WTC11 (cell line): ENCODE measurements around the gene CCDC57. TPM values are rescaled to one million over a fixed set of nuclear protein-coding genes. Genes with fewer than 3 reads are reported as not detected.

Experiments used
- ATAC-seq: fragments of 200-7000 bp; cut with Tn5 transposase; 2 replicates; pipeline ENCODE4 v1.10.0; 2021; ENCODE audit warnings: mild to moderate bottlenecking, moderate library complexity
- CTCF ChIA-PET: fragments of 300-600 bp; sonication (Branson Sonifier 250); formaldehyde crosslinking; loops from one replicate; lab custom pipeline; 2021; ENCODE audit warnings: antibody characterized with exemption; lab: Charles Lee
- POLR2A ChIA-PET: fragments of 350-600 bp; sonication (Branson Sonifier 250); formaldehyde crosslinking; loops from one replicate; lab custom pipeline; 2021; ENCODE audit warnings: antibody characterized with exemption; lab: Charles Lee
- DNase-seq: peaks from one replicate; pipeline ENCODE4 v3.0.0; 2021; ENCODE audit warnings: low spot score
- H3K27ac Mint-ChIP-seq: 2 replicates; pipeline ENCODE4 v1.8.0; 2021; ENCODE audit warnings: mixed read lengths
- H3K27me3 Mint-ChIP-seq: 2 replicates; pipeline ENCODE4 v1.8.0; 2021; ENCODE audit warnings: low read depth, mild to moderate bottlenecking, moderate library complexity, mixed read lengths
- H3K36me3 Mint-ChIP-seq: 2 replicates; pipeline ENCODE4 v1.8.0; 2021; ENCODE audit warnings: mixed read lengths
- H3K4me1 Mint-ChIP-seq: 2 replicates; pipeline ENCODE4 v1.8.0; 2022; ENCODE audit warnings: mixed read lengths
- H3K4me3 Mint-ChIP-seq: 2 replicates; pipeline ENCODE4 v1.8.0; 2021; ENCODE audit warnings: mild to moderate bottlenecking, moderate library complexity, mixed read lengths
- H3K9me3 Mint-ChIP-seq: 2 replicates; pipeline ENCODE4 v1.8.0; 2021; ENCODE audit warnings: mixed read lengths
- ATF1 ChIP-seq: sonication (generic); formaldehyde crosslinking; IDR thresholded peaks from 2 replicates; pipeline ENCODE4 v1.8.1; 2023; ENCODE audit warnings: mild to moderate bottlenecking, moderate library complexity, missing genetic modification reagents
- FOXK1 ChIP-seq: sonication (generic); formaldehyde crosslinking; IDR thresholded peaks from 2 replicates; pipeline ENCODE4 v1.8.0; 2022; ENCODE audit warnings: mild to moderate bottlenecking, moderate library complexity, missing genetic modification reagents
- JUN ChIP-seq: sonication (generic); formaldehyde crosslinking; IDR thresholded peaks from 2 replicates; pipeline ENCODE4 v1.8.0; 2023; ENCODE audit warnings: mild to moderate bottlenecking, missing genetic modification reagents
- NFYB ChIP-seq: sonication (generic); formaldehyde crosslinking; conservative IDR thresholded peaks from 2 replicates; pipeline ENCODE4 v1.8.0; 2022; ENCODE audit warnings: low read depth, missing genetic modification reagents
- PRRX2 ChIP-seq: fragments of 250-450 bp; sonication (Bioruptor Pico); IDR thresholded peaks from 2 replicates; pipeline ENCODE4 v1.8.0; 2021; ENCODE audit warnings: mild to moderate bottlenecking
- RORB ChIP-seq: fragments of 250-450 bp; sonication (Bioruptor Pico); IDR thresholded peaks from 2 replicates; pipeline ENCODE4 v1.9.0; 2021; ENCODE audit warnings: mild to moderate bottlenecking
- SMAD4 ChIP-seq: sonication (generic); formaldehyde crosslinking; IDR thresholded peaks from 2 replicates; pipeline ENCODE4 v1.8.0; 2022; ENCODE audit warnings: mild to moderate bottlenecking, missing genetic modification reagents
- SOX15 ChIP-seq: fragments of 250-450 bp; sonication (Bioruptor Pico); IDR thresholded peaks from 2 replicates; pipeline ENCODE4 v1.9.0; 2021; ENCODE audit warnings: mild to moderate bottlenecking
- TEAD4 ChIP-seq: sonication (generic); formaldehyde crosslinking; IDR thresholded peaks from 2 replicates; pipeline ENCODE4 v1.8.0; 2022; ENCODE audit warnings: mild to moderate bottlenecking, missing genetic modification reagents
- TP53 ChIP-seq: sonication (generic); formaldehyde crosslinking; IDR thresholded peaks from 2 replicates; pipeline ENCODE4 v1.8.1; 2023; ENCODE audit warnings: mild to moderate bottlenecking, missing genetic modification reagents
- ZNF416 ChIP-seq: fragments of 250-450 bp; sonication (Bioruptor Pico); IDR thresholded peaks from 2 replicates; pipeline ENCODE4 v1.9.0; 2021; ENCODE audit warnings: mild to moderate bottlenecking, inconsistent platforms
- total RNA-seq: library from RNA; stranded (reverse); gene quantifications from 3 replicates; pipeline ENCODE4 v1.2.3, GENCODE V29; 2021
- TF ChIP-seq, protein P1 (sequence below): sonication (generic); formaldehyde crosslinking; IDR thresholded peaks from 2 replicates; pipeline ENCODE4 v1.8.0; 2022; ENCODE audit warnings: mild to moderate bottlenecking, missing genetic modification reagents
- TF ChIP-seq, protein P2 (sequence below): sonication (generic); formaldehyde crosslinking; IDR thresholded peaks from 2 replicates; pipeline ENCODE4 v1.8.1; 2022; ENCODE audit warnings: mild to moderate bottlenecking, missing genetic modification reagents, moderate library complexity, borderline replicate concordance
- TF ChIP-seq, protein P3 (sequence below): sonication (generic); formaldehyde crosslinking; IDR thresholded peaks from 2 replicates; pipeline ENCODE4 v1.8.1; 2023; ENCODE audit warnings: mild to moderate bottlenecking, missing genetic modification reagents, moderate library complexity
- TF ChIP-seq, protein P4 (sequence below): sonication (generic); formaldehyde crosslinking; IDR thresholded peaks from 2 replicates; pipeline ENCODE4 v1.8.1; 2023; ENCODE audit warnings: mild to moderate bottlenecking, missing genetic modification reagents
- TF ChIP-seq, protein P5 (sequence below): sonication (generic); formaldehyde crosslinking; IDR thresholded peaks from 2 replicates; pipeline ENCODE4 v1.8.1; 2022; ENCODE audit warnings: low read depth, mild to moderate bottlenecking, moderate library complexity, missing genetic modification reagents, borderline replicate concordance
- TF ChIP-seq, protein P6 (sequence below): sonication (generic); formaldehyde crosslinking; IDR thresholded peaks from 2 replicates; pipeline ENCODE4 v1.8.1; 2023; ENCODE audit warnings: mild to moderate bottlenecking, missing genetic modification reagents, moderate library complexity

Gene CCDC57
- total RNA-seq, 1 experiment from 2014 or later: 20.0 TPM

DNA sequence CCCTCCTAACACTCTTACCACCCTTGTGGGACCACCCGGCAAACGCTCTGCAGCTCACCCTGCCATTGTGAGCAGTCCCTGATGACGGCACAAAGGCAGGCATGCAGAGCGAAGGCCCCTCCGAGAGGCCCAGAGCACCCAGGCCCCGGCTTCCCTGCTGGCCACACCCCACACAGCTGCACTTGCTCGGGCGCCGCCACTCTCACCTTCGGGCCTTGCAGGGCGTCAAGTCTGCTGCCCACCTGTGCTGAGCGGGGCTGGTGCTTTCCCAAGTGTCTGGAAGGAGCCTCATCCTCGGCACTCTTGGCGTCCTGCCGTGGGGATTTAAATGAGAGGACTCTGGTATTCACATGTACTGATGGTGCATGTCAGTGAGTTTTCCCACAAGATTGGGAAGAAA, 84.4 kb downstream of the CCDC57 start:
- ChIA-PET CTCF (interaction anchor here (0.7 kb wide), 2 partner anchors 22 to 91 kb away, joined by 3 read pairs; partner anchors contain the start of gene DCXR), POLR2A (no interaction called here)
- Mint-ChIP-seq H3K9me3 (no peaks in the 10 kb centered on the region), H3K4me1 (no peaks in the 10 kb centered on the region), H3K27ac (no peak overlapping the region), H3K4me3 (no peak overlapping the region), H3K27me3 (no peaks in the 10 kb centered on the region), H3K36me3 (no peaks in the 10 kb centered on the region)
- DNase-seq: no peak
- ATAC-seq: no peak
- TF ChIP-seq, protein P1, sequence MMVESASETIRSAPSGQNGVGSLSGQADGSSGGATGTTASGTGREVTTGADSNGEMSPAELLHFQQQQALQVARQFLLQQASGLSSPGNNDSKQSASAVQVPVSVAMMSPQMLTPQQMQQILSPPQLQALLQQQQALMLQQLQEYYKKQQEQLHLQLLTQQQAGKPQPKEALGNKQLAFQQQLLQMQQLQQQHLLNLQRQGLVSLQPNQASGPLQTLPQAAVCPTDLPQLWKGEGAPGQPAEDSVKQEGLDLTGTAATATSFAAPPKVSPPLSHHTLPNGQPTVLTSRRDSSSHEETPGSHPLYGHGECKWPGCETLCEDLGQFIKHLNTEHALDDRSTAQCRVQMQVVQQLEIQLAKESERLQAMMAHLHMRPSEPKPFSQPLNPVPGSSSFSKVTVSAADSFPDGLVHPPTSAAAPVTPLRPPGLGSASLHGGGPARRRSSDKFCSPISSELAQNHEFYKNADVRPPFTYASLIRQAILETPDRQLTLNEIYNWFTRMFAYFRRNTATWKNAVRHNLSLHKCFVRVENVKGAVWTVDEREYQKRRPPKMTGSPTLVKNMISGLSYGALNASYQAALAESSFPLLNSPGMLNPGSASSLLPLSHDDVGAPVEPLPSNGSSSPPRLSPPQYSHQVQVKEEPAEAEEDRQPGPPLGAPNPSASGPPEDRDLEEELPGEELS: no peak
- TF ChIP-seq FOXK1 (no peak), NFYB (CRISPR knock-in tag) (no peak), TEAD4 (CRISPR knock-in tag) (no peak), SOX15 (CRISPR knock-in tag) (no peak), ATF1 (no peak), ZNF416 (CRISPR knock-in tag) (no peak), PRRX2 (CRISPR knock-in tag) (no peak), RORB (CRISPR knock-in tag) (no peak)
- TF ChIP-seq, protein P2, sequence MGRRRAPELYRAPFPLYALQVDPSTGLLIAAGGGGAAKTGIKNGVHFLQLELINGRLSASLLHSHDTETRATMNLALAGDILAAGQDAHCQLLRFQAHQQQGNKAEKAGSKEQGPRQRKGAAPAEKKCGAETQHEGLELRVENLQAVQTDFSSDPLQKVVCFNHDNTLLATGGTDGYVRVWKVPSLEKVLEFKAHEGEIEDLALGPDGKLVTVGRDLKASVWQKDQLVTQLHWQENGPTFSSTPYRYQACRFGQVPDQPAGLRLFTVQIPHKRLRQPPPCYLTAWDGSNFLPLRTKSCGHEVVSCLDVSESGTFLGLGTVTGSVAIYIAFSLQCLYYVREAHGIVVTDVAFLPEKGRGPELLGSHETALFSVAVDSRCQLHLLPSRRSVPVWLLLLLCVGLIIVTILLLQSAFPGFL: no peak
- TF ChIP-seq, protein P3, sequence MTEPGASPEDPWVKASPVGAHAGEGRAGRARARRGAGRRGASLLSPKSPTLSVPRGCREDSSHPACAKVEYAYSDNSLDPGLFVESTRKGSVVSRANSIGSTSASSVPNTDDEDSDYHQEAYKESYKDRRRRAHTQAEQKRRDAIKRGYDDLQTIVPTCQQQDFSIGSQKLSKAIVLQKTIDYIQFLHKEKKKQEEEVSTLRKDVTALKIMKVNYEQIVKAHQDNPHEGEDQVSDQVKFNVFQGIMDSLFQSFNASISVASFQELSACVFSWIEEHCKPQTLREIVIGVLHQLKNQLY (CRISPR knock-in tag): no peak

DNA sequence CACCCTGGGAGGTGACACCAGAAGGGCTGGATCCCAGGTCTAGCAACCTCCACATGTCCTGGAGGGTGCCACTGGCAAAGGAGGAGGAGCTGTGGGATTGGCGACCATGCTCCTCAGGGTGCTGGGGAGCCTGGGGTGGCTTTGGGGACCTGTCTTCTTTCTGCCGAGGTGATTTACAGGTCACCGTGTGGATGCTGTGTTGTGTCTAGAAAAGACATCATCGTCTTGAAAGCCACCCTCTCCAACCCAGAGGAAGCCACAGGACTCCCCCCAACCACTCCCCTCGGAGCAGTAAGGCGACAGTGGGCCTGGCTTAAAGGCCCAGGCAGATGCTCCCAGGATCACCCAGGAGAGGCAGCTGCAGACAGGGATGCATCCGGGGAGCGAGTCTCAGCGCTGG, 84.9 kb downstream of the CCDC57 start:
- H3K36me3 Mint-ChIP-seq: no peaks in the 10 kb centered on the region
- ChIA-PET POLR2A (no interaction called here), CTCF (interaction anchor here (0.7 kb wide), 2 partner anchors 22 to 90 kb away, joined by 3 read pairs; partner anchors contain the start of gene DCXR)
- TF ChIP-seq, protein P4, sequence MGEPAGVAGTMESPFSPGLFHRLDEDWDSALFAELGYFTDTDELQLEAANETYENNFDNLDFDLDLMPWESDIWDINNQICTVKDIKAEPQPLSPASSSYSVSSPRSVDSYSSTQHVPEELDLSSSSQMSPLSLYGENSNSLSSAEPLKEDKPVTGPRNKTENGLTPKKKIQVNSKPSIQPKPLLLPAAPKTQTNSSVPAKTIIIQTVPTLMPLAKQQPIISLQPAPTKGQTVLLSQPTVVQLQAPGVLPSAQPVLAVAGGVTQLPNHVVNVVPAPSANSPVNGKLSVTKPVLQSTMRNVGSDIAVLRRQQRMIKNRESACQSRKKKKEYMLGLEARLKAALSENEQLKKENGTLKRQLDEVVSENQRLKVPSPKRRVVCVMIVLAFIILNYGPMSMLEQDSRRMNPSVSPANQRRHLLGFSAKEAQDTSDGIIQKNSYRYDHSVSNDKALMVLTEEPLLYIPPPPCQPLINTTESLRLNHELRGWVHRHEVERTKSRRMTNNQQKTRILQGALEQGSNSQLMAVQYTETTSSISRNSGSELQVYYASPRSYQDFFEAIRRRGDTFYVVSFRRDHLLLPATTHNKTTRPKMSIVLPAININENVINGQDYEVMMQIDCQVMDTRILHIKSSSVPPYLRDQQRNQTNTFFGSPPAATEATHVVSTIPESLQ (CRISPR knock-in tag): no peak
- TF ChIP-seq SMAD4 (CRISPR knock-in tag) (no peak), TP53 (CRISPR knock-in tag) (no peak), JUN (CRISPR knock-in tag) (no peak)
- DNase-seq: no peak
- H3K9me3 Mint-ChIP-seq: no peaks in the 10 kb centered on the region
- H3K27me3 Mint-ChIP-seq: no peaks in the 10 kb centered on the region
- H3K4me3 Mint-ChIP-seq: no peak overlapping the region
- no peak for ATAC-seq
- no peak overlapping the region for H3K27ac Mint-ChIP-seq
- H3K4me1 Mint-ChIP-seq: no peaks in the 10 kb centered on the region

DNA sequence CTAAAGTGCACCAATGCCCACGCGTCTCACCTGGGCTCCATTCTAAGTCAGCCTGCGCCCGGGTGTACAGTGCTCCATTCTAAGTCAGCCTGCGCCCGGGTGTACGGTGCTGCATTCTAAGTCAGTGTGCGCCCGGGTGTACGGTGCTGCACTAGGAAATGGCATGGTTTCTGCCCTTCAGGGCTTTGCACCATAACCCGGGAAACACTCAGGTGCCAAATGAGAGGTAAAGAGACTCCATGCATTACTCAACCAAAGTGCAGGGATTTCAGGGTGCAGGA, 85.4 kb downstream of the CCDC57 start:
- Mint-ChIP-seq H3K9me3 (no peaks in the 10 kb centered on the region), H3K27ac (no peak overlapping the region), H3K4me3 (no peak overlapping the region), H3K36me3 (no peaks in the 10 kb centered on the region), H3K4me1 (no peaks in the 10 kb centered on the region), H3K27me3 (no peaks in the 10 kb centered on the region)
- CTCF ChIA-PET: no interaction called here
- TF ChIP-seq, protein P1: no peak
- TF ChIP-seq, protein P5, sequence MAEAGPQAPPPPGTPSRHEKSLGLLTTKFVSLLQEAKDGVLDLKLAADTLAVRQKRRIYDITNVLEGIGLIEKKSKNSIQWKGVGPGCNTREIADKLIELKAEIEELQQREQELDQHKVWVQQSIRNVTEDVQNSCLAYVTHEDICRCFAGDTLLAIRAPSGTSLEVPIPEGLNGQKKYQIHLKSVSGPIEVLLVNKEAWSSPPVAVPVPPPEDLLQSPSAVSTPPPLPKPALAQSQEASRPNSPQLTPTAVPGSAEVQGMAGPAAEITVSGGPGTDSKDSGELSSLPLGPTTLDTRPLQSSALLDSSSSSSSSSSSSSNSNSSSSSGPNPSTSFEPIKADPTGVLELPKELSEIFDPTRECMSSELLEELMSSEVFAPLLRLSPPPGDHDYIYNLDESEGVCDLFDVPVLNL (CRISPR knock-in tag): no peak
- TF ChIP-seq PRRX2 (CRISPR knock-in tag) (no peak), NFYB (CRISPR knock-in tag) (no peak)
- TF ChIP-seq, protein P6, sequence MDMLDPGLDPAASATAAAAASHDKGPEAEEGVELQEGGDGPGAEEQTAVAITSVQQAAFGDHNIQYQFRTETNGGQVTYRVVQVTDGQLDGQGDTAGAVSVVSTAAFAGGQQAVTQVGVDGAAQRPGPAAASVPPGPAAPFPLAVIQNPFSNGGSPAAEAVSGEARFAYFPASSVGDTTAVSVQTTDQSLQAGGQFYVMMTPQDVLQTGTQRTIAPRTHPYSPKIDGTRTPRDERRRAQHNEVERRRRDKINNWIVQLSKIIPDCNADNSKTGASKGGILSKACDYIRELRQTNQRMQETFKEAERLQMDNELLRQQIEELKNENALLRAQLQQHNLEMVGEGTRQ (CRISPR knock-in tag): no peak
- POLR2A ChIA-PET: no interaction called here
- ATAC-seq (no peak), DNase-seq (no peak)
